Breast epithelium (tissue), 4 donors: ENCODE data around the gene FYB1. TPM values are rescaled to one million over a fixed set of nuclear protein-coding genes. Genes with fewer than 3 reads are reported as not detected.

Source experiments
- DNase-seq, 2 donors: peaks; one replicate each; pipeline ENCODE4 v3.0.0-alpha.2; 2019; ENCODE audit warnings: low spot score in 2 of 2
- H3K27ac ChIP-seq, 2 donors: fragments of 200-600 bp; sonication (generic) in 1 of 2; one replicate each; pipeline ENCODE4 v1.5.1; 2016 to 2019; ENCODE audit warnings: mild to moderate bottlenecking in 1 of 2
- H3K27me3 ChIP-seq, 2 donors: fragments of 200-600 bp; sonication (generic) in 1 of 2; one replicate each; pipeline versions ENCODE4 v1.5.1 to v1.6.0; 2017 to 2019; ENCODE audit warnings: control low read depth in 1 of 2, mild to moderate bottlenecking in 1 of 2
- H3K36me3 ChIP-seq: fragments of 200-600 bp; one replicate; pipeline ENCODE4 v1.5.1; 2019
- H3K4me1 ChIP-seq, 2 donors: fragments of 200-600 bp; sonication (generic); one replicate each; pipeline ENCODE4 v1.5.1; 2016 to 2019; ENCODE audit warnings: control low read depth in 1 of 2
- H3K4me3 ChIP-seq, 3 donors: fragments of 200-600 bp; sonication (generic); 1 replicate in 2 of 3; 2 replicates in 1 of 3; pipeline ENCODE4 v1.5.1; 2016 to 2019; ENCODE audit warnings: mild to moderate bottlenecking in 3 of 3, moderate library complexity in 2 of 3
- H3K9me3 ChIP-seq, 2 donors: fragments of 200-600 bp; sonication (generic) in 1 of 2; one replicate each; pipeline ENCODE4 v1.5.1; 2016 to 2019; ENCODE audit warnings: control low read depth in 1 of 2
- POLR2A ChIP-seq: fragments of 450-650 bp; IDR thresholded peaks from one replicate; pipeline ENCODE4 v1.6.1; 2016; ENCODE audit warnings: antibody characterized with exemption, mild to moderate bottlenecking, moderate library complexity
- POLR2AphosphoS5 ChIP-seq, 3 donors: sonication (generic); formaldehyde crosslinking; IDR thresholded peaks; one replicate each; pipeline ENCODE4 v1.6.1; 2017; ENCODE audit warnings: antibody characterized with exemption in 3 of 3
- intact Hi-C: fragments of 100-400 bp; cut with DNase I; formaldehyde crosslinking; loops from one replicate; pipeline ENCODE4 v1.15.1; 2023; ENCODE audit warnings: low total_unique reads
- total RNA-seq, 3 donors: library from RNA; depleted of rRNA; stranded (reverse); fragments of >200 nt; gene quantifications; one replicate each; pipeline ENCODE4 v1.1.0, GENCODE V29; 2016
- TF ChIP-seq, protein P1 (sequence below), 3 donors: fragments of 450-650 bp; IDR thresholded peaks; one replicate each; pipeline ENCODE4 v1.5.1; 2016 to 2017; ENCODE audit warnings: antibody characterized with exemption in 3 of 3, mild to moderate bottlenecking in 3 of 3, moderate library complexity in 3 of 3

The FYB1 gene
- total RNA-seq, 3 donors from 2014 or later = 10.2 to 17.9 (median 11.4) TPM

DNA sequence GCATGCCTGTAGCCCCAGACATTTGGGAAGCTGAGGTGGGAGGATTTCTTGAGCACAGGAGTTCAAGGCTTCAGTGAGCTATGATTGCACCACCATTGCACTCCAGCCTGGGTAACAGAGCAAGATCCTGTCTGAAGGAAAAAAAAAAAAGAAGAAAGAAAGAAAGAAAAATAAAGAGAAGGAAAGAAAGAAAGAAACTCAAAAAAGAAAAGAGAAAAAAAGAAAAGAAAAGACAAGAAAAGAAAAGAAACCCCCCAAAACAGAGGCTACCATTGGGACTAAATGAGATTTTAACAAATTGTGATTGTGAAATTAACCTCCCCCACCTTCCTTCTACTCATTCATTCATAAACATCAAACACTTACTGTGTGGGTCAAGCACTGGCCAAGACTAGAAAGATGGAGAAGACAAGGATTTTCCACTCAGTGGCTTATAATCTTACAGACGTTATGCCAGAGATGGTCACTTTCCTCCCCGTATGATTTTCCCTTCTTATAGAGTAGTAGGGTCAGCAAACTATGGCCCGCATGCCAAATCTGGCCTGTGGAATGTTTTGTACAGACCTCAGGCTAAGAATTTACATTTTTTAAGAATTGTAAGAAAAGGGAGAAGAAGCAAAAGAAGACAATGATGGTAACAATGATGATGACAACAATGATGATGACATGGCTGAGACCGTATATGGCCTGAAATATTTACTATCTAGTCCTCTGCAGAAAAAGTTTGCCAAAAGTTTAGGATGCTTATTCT is 1.1 kb upstream of the FYB1 start:
- no peak overlapping the region for H3K27ac ChIP-seq
- no peak overlapping the region for H3K4me3 ChIP-seq
- H3K9me3 ChIP-seq = no peaks in the 10 kb centered on the region
- H3K4me1 ChIP-seq = no peaks in the 10 kb centered on the region
- H3K27me3 ChIP-seq = no peaks in the 10 kb centered on the region
- no peaks in the 10 kb centered on the region for H3K36me3 ChIP-seq
- intact Hi-C loops = no loop called here
- TF ChIP-seq POLR2A (no peak), POLR2AphosphoS5 (IDR thresholded peaks at IDR 0.05) (no peak)
- TF ChIP-seq, protein P1, sequence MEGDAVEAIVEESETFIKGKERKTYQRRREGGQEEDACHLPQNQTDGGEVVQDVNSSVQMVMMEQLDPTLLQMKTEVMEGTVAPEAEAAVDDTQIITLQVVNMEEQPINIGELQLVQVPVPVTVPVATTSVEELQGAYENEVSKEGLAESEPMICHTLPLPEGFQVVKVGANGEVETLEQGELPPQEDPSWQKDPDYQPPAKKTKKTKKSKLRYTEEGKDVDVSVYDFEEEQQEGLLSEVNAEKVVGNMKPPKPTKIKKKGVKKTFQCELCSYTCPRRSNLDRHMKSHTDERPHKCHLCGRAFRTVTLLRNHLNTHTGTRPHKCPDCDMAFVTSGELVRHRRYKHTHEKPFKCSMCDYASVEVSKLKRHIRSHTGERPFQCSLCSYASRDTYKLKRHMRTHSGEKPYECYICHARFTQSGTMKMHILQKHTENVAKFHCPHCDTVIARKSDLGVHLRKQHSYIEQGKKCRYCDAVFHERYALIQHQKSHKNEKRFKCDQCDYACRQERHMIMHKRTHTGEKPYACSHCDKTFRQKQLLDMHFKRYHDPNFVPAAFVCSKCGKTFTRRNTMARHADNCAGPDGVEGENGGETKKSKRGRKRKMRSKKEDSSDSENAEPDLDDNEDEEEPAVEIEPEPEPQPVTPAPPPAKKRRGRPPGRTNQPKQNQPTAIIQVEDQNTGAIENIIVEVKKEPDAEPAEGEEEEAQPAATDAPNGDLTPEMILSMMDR (IDR thresholded peaks at IDR 0.05) = no peak
- DNase-seq = no peak

DNA sequence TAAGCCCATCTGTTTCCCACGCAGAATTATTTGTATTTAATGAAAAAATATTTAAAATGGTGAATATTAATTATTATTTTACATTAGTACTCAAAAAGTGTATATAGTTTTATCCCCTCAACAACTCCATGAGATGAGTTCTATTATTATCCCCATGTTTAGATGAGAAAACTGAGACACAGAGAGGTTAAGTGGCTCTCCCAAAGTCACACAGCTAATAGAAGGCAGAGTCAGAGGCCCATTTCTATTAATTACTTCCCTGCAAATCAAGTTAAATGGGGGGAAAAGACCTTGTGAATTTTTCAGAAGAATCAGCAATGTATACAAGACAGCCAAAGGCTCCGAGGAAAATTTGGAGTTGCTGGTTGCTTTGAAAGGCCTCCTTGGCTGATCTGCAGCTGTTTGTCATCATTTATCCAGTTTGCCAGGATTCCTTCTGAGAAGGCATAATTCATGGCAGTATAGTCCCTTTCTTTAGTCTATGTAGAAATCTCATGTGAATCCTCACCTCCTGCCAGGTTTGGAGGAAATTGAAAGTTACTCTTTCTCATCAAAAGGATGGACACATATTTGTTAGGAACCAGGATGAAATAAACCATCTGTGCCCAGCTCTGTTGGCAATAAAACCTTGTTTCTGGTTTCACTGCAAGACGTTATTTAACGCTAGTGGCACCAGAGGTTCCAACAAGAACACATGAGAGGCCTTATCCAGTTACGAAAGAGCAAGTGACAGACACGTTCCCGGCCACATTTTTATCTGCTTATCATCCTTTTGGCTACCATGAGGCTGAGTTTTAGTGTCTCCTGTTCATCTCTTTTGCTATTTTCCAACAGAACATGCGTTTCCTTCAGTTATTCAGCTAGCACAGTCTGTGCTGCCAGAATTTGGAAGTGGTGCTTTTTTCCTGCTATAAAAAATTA is 621 bp downstream of the FYB1 start:
- TF ChIP-seq, protein P1 (IDR thresholded peaks at IDR 0.05) = no peak
- no peak for TF ChIP-seq POLR2AphosphoS5 (IDR thresholded peaks at IDR 0.05)
- TF ChIP-seq POLR2A = no peak
- H3K36me3 ChIP-seq = no peaks in the 10 kb centered on the region
- no peaks in the 10 kb centered on the region for H3K4me1 ChIP-seq
- no peaks in the 10 kb centered on the region for H3K27me3 ChIP-seq
- peak overlapping the region in 2 of 3 donors; percentile 7 to 12 for H3K4me3 ChIP-seq
- no peak overlapping the region for H3K27ac ChIP-seq
- intact Hi-C loops = no loop called here
- H3K9me3 ChIP-seq = no peaks in the 10 kb centered on the region
- DNase-seq = no peak

DNA sequence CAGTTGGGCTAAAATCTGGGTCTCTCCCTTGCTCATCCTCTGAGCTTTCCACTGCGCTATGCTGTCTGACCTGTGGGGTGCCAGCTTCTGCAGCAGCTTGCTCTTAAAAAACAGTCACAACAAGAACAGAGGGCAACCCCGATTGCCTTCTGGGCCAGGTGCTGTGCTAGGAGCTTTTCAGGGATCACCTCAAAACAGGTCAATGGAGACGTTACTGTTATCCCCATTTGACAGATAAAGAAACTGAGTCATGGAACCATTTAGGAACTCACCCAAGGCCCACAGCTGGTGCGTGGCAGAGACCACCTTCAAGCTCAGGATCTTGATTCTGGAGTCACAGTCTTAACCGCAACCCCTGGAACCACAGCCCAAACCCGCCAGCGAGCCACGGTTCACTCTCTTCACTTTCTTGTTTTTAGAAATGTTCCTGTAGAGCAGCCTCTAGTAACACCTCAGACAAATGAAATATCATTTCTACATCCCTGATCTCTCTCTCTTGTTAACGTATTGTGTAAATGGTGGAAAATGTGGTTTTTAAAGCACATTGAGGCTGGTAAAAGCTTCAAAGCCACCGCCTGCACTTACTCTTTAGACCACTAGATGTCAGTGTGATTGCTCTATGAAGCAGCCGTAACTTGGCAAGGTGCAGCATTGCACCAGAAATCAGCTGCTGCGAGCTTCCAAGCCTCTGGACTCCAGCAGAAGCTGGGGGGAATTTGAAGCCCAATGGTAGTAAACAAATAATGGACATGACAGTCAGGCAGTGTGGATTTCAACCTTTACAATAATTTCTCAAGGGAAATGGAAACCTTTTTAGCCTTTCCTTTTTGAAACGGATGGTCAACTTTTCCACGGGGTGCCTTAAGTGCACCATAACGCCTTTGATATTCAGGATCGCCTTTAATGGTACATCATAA is 1.7 kb downstream of the FYB1 start:
- no peak overlapping the region for H3K27ac ChIP-seq
- intact Hi-C loops = no loop called here
- no peaks in the 10 kb centered on the region for H3K4me1 ChIP-seq
- no peaks in the 10 kb centered on the region for H3K36me3 ChIP-seq
- TF ChIP-seq, protein P1 (IDR thresholded peaks at IDR 0.05) = peak; percentile 80 to 94 (median 88)
- TF ChIP-seq POLR2A (no peak), POLR2AphosphoS5 (IDR thresholded peaks at IDR 0.05) (no peak)
- no peaks in the 10 kb centered on the region for H3K27me3 ChIP-seq
- DNase-seq = peak in 1 of 2 donors; percentile 37
- no peaks in the 10 kb centered on the region for H3K9me3 ChIP-seq
- H3K4me3 ChIP-seq = no peak overlapping the region

DNA sequence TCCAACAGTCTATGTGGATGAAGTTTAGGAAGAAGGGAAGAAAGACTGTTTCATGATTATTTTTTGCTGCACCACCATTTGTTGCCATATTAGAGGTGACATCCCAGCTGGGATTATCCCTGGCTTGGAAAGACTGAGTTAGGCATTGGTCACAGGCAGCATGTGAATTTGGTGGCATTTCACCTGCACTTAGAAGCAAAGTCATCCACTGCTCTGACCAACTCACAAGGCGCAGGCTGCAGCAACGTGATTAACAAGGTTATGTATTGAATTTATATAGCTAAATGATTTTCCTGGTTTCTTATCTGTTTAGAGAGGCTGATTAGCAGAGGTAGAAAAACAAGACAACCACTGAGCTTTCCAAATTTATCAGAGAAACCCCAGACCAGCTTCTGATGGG is 2.7 kb downstream of the FYB1 start:
- Histone ChIP-seq H3K9me3 (no peaks in the 10 kb centered on the region), H3K4me1 (no peaks in the 10 kb centered on the region), H3K36me3 (no peaks in the 10 kb centered on the region), H3K27ac (no peak overlapping the region), H3K4me3 (no peak overlapping the region), H3K27me3 (no peaks in the 10 kb centered on the region)
- intact Hi-C loops = no loop called here
- DNase-seq = no peak
- TF ChIP-seq, protein P1 (IDR thresholded peaks at IDR 0.05) = no peak
- TF ChIP-seq POLR2A (no peak), POLR2AphosphoS5 (IDR thresholded peaks at IDR 0.05) (no peak)
